Stimulated activated CD4-positive, alpha-beta T cell treated with anti-CD3 and anti-CD28 coated beads, Interleukin-1b, Interleukin-23, amount 100 ng/mL, for 1 hour (primary cell): ENCODE measurements around the gene DACH2.

ENCODE experiments used
- DNase-seq, 2 donors: peaks; one replicate each; pipeline ENCODE4 v3.0.0-alpha.2; 2020; ENCODE audit warnings: low read depth in 2 of 2

Gene DACH2

DNA sequence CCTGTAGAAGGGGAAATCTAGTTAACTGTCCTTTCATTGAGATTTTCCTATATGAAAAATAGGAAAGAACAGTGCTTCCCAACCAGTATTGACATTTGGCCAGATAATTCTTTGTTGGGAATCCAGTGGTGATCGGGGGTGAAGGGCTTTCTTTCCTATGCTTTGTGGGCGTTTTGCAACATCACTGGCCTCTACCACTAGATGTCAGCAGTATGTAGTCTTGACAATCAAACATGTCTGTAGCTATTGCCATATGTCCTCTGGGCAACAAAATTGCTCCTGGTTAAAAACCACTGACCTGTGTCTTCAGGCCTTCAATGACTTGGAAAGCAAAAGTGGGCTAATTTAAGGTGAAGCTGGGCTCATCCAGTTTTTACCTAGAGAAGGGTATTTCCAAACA, 658.5 kb downstream of the DACH2 start:
- no peak for DNase-seq

- no peak for DNase-seq
Measured at GRCh38 chrX:86809651-86810050, 661.4 kb downstream of the DACH2 start.

GRCh38 chrX:86829786-86830185, 681.5 kb downstream of the DACH2 start:
- DNase-seq, result no peak

DNA sequence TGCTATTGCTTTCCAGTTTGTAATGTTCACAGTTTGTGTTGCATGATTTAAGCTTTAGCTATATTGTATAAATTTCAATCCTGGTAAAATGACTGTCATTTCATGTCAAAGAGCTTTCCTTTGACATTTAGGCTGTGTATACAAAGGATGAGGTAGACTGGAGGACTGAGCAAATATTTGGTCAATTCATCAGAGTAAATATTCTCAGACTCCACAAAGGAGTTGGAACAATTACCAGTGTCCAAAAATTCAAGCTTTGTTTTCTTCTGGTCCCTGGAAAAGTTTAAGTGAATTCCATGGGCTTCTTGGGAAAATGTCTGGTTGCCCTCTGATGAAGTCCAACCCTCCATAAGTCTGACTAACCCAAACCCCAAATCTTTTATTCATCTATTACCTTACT, 682.4 kb downstream of the DACH2 start:
- DNase-seq, result no peak

GRCh38 chrX:86845101-86845500, 696.9 kb downstream of the DACH2 start:
- no peak for DNase-seq
